Suppressor macrophage treated with lipopolysaccharide for 1 hour (primary cell): ENCODE measurements around the gene PAX2.

Experiments
- DNase-seq, 3 donors: peaks; one replicate each; pipeline ENCODE4 v3.0.0-alpha.2; 2020 to 2022

The PAX2 gene

GRCh38 chr10:100825325-100825875 lies 80.0 kb downstream of the PAX2 start:
- no peak for DNase-seq

DNA sequence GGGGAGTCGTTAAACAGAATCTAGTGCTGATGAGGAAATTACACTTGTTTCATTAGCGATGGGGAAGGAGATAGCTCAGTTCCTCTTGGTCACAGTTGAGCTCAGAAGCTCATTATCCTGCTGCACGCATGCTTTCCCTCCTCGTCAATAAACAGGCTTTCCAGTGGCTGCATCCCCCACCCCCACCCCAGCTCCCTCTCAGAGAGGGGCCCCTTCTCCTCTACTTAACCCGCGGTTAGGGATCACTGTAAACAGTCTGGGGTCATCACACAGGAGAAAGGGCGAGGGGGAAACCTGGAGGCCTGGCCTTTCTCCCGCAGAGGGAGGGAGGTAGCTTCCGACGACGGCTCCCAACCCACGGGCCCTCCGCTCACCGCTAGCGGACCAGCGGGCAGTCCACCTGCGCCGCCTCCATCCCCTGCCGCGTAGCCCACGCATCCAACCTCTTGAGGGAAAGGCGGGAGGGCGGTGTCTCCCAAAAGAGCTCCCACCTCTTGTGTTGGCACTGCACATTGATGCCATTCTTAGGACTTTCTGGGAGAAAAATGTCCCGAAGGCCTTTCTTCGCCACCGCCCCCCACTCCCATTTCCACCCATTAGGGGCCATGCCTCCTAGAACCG lies 80.8 kb downstream of the PAX2 start:
- peak in 1 of 3 donors; percentile 22 for DNase-seq

GRCh38 chr10:100826661-100826982 lies 81.2 kb downstream of the PAX2 start:
- no peak for DNase-seq

DNA sequence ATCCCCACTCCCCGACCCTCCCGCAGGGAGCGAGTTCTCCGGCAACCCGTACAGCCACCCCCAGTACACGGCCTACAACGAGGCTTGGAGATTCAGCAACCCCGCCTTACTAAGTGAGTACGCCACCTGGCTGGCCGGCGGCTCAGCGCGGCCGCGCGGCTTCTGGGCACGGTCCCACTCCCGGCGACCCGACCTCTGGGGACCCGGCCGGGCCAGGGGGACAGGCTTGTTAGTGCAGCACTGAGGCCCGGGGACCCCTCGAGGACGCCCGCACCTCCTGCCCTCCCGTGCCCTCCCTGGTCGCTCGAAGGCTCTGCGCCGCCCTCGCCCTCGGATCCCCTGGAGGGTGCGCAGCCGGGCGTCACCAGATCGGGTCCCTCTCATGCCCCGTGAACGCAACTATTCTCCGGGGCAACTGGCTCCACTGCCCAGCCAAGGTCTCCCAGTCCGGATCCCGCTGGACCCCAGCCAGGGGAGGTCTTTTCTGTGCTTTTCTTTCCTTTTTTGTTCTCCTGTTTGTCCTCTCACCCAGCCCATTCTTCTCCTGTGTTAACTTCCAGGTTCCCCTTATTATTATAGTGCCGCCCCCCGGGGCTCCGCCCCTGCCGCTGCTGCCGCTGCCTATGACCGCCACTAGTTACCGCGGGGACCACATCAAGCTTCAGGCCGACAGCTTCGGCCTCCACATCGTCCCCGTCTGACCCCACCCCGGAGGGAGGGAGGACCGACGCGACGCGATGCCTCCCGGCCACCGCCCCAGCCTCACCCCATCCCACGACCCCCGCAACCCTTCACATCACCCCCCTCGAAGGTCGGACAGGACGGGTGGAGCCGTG lies 81.8 kb downstream of the PAX2 start:
- peak; percentile 28 to 44 (median 33) for DNase-seq

GRCh38 chr10:100827819-100828737 lies 82.7 kb downstream of the PAX2 start:
- peak; percentile 45 to 75 (median 59) for DNase-seq

DNA sequence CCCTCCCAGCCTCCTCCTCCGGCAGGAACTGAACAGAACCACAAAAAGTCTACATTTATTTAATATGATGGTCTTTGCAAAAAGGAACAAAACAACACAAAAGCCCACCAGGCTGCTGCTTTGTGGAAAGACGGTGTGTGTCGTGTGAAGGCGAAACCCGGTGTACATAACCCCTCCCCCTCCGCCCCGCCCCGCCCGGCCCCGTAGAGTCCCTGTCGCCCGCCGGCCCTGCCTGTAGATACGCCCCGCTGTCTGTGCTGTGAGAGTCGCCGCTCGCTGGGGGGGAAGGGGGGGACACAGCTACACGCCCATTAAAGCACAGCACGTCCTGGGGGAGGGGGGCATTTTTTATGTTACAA lies 83.3 kb downstream of the PAX2 start:
- DNase-seq: peak in 2 of 3 donors; percentile 24 to 41

- peak in 2 of 3 donors; percentile 29 to 61 for DNase-seq
Observed at GRCh38 chr10:100829097-100829870, 83.9 kb downstream of the PAX2 start.

GRCh38 chr10:100829933-100830727 lies 84.7 kb downstream of the PAX2 start:
- DNase-seq: peak in 1 of 3 donors; percentile 31

DNA sequence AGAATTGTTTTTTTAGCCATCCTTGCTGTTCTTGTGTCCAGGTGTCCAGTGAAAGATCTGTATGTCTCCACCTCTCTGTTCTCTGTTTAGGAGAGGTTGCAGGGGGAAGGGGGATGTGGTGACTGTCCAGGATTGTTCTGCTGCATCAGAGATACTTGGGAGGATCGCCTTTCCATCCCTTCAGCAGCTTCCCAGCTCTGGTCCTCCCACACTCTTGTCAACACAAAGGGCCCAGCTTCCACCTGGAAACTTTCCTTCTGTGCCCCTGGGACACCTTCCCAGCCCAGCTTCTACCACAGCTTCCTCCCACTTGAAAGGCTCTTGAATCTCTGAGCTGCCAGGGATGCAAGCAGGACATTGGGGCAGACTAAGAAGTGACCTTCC lies 85.3 kb downstream of the PAX2 start:
- DNase-seq: no peak

- DNase-seq: no peak
Observed at GRCh38 chr10:100831742-100832141, 86.4 kb downstream of the PAX2 start.

DNA sequence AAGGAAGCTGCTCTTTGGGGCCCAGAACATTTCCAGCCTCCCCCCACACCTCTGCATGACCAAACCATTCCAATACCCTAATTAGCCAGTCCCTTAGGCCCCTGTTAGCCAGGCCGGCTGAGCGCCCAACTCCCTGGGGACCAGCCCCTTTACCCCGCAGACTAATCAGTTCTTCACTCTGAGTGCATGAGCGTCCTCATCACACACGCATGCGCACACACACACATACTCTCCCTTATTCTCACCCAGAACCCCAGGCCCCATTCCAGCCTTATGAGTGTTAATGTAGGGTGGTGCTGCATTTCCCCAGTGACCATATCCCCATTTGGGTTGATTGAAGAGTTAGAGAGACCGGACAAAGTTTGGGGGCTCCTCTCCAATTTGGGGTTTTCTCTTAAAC lies 90.4 kb downstream of the PAX2 start:
- DNase-seq: no peak

DNA sequence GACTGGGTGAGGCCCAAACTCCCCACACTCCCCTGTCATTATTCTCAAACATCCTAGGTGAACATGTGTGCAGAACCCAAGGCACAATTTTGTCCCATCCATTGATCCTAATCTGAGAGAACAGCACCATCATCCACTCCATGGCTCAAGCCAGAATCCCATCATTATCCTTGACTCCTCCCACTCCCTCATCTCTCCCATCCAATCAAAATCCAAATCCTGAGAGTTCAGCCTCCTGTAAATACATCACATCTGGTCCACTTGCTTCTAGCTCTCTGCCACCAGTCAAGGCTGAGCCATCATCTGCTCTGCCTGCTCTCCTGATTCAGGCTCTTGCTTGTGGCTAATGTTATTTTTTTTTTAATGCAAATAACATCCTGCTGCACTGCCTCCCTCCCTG lies 91.5 kb downstream of the PAX2 start:
- DNase-seq: no peak

- no peak for DNase-seq
Observed at GRCh38 chr10:100837300-100837699, 91.9 kb downstream of the PAX2 start.

- no peak for DNase-seq
Observed at GRCh38 chr10:100838986-100839385, 93.6 kb downstream of the PAX2 start.

DNA sequence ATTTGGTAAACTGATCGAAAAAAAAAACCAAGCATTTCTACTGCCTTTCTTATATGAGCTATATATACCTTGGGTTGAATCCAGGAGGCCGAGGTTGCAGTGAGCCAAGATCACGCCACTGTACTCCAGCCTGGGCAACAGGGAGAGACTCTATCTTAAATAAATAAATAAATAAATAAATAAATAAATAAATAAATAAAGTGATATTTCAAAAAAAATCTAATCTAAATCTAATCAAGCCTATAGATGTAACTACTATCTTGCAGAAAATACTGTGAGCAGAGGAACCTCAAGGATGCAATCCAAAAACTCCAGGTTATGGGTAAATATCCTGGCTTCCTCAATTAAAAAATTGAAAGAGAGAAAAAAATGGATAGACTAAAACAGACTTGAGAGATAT lies 96.1 kb downstream of the PAX2 start:
- DNase-seq: no peak

GRCh38 chr10:100847440-100847839 lies 102.1 kb downstream of the PAX2 start:
- DNase-seq: peak in 1 of 3 donors; percentile 18

DNA sequence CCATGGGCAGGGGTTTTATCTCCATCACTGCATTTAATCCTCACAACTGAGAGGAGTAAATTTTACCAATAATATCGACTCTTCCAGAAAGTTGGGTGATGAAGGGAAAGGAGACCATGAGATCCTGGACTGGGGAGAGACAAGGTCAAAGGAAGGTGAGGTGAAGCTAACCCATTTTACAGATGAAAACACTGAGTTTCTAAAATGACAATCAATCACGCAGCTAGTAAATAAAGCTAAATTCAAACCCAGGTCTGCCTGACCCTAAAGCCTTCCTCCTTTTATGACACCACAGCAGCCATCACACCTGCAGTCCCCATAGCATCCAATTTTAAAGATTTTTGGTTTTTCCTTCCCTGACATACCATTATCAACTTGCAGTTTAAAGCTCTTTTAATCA lies 103.4 kb downstream of the PAX2 start:
- no peak for DNase-seq

DNA sequence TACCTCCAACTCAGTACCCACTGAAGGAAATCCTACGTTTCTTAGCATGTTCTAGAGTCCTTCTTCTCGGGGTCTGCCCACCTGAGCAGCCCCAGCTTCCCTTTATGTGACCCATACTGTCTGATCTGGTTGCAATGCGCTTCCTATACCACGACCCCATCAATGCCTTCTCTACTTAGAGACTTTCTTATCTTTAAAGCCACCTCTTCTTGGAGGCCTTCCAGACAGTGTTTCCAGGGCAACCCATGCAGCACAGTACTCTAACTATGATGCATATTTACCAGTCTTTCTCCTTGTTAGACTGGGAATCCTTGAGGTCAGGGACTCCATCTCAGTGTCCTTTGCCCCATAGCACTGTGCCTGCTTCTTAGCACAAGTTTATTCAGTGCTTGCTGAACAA lies 112.9 kb downstream of the PAX2 start:
- DNase-seq: no peak

DNA sequence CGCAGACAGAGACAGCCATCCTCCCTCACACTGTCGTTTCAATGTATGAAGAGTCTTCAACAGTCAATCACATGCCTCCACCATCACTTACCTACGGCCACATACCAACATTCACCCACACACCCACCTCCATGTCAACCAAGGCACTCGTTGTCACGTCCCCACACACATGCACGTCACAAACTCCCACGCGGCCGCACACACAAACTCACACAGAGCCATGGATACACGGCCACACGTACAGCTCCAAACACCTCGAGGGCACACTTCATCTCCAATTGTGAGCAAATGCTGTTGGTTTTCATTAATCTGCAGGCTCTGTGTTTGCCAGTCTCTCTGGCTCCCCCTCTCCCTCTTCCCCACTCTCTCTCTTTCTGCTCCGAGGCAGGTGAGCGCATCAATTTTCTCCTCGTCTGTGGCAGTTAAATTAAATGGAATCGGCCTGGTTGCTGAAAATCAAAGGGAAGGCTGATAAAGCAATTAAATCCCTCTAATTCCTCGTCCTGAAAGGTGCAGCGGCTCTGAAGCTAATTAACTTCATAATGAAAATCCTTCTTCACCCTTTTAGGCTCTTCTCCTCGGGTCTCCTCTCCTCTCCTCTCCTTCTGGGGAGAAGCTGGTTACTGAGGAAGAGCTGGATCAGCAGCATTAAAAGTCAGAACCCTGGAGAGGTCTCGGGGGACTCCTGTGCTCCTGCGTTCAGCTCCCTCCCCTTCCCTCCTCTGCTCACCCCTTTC lies 113.5 kb downstream of the PAX2 start:
- no peak for DNase-seq

GRCh38 chr10:100859484-100859763 lies 114.0 kb downstream of the PAX2 start:
- DNase-seq: no peak

DNA sequence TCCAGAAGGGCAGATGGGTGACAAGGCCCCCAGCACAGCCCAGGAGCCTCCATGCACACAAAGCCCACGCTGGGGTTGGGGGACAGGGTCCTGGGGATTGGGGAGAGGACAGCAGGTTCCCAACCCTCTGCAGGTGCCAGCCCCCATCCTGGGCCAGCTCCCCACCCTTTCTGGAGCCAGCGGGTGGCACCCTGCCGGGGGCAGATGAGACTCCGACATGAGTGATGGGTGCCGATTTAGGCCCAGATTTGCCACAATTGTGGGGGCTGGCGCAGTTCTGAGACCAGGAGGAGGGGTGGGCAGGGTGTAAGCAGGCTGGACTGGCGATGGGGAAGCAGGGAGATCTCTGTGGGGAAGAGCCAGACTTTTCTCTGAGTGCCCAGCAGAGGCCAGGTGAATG lies 118.1 kb downstream of the PAX2 start:
- DNase-seq: no peak
